ENCODE measurements around the gene TMEM116. TPM values are rescaled to one million over a fixed set of nuclear protein-coding genes. Genes with fewer than 3 reads are reported as not detected.

The TMEM116 gene
- total RNA-seq, 1 experiment from 2014 or later = 10.2 TPM

GRCh38 chr12:111981987-111982386, 31.0 kb downstream of the TMEM116 start:
- BruUV-seq (replicated peaks) = no TSS peak
- CTCF ChIA-PET = no interaction called here
- no peak for DNase-seq (ENCODE audit: low read depth, low spot score)
- H3K4me1 ChIP-seq (ENCODE audit: control insufficient read depth, insufficient read depth, low read length) = no peaks in the 10 kb centered on the region
- no peak overlapping the region for H3K4me3 ChIP-seq (ENCODE audit: low read depth in 2 of 2, low read length in 2 of 2)
- no peak for ATAC-seq
- intact Hi-C loops (cut with micrococcal nuclease; ENCODE audit: unreplicated experiment) = no loop called here
- TF ChIP-seq TCF7L2 (IDR thresholded peaks at IDR 0.05; ENCODE audit: low read depth, low read length) (no peak), SIN3A (IDR thresholded peaks at IDR 0.05; ENCODE audit: borderline replicate concordance, insufficient read depth, low read depth, low read length) (no peak), REST (IDR thresholded peaks at IDR 0.05; ENCODE audit: insufficient read depth in 1 of 2, low read depth in 2 of 2, low read length in 1 of 2) (no peak), POLR2AphosphoS5 (IDR thresholded peaks at IDR 0.05; ENCODE audit: low read depth, low read length) (no peak), CTCF (IDR thresholded peaks at IDR 0.05) (no peak)
- in situ Hi-C loops (cut with HindIII; ENCODE audit: low pct_unique_long_range_greater_than_20kb, low sequenced_read_pairs) = no loop called here
- POLR2A ChIA-PET = no interaction called here
- no peaks in the 10 kb centered on the region for H3K9me3 ChIP-seq (ENCODE audit: control insufficient read depth, insufficient read depth, low read depth, low read length)
- no peak overlapping the region for H3K27ac ChIP-seq (ENCODE audit: low read length)
- H3K27me3 ChIP-seq (ENCODE audit: control insufficient read depth, insufficient read depth, low read length) = no peaks in the 10 kb centered on the region
- no peaks in the 10 kb centered on the region for H3K36me3 ChIP-seq (ENCODE audit: control insufficient read depth, insufficient read depth, low read length)

- TF ChIP-seq POLR2AphosphoS5 (IDR thresholded peaks at IDR 0.05; ENCODE audit: low read depth, low read length) (no peak), CTCF (IDR thresholded peaks at IDR 0.05) (no peak), TCF7L2 (IDR thresholded peaks at IDR 0.05; ENCODE audit: low read depth, low read length) (no peak), SIN3A (IDR thresholded peaks at IDR 0.05; ENCODE audit: borderline replicate concordance, insufficient read depth, low read depth, low read length) (no peak), REST (IDR thresholded peaks at IDR 0.05; ENCODE audit: insufficient read depth in 1 of 2, low read depth in 2 of 2, low read length in 1 of 2) (no peak)
- in situ Hi-C loops (cut with HindIII; ENCODE audit: low pct_unique_long_range_greater_than_20kb, low sequenced_read_pairs) (no loop called here), intact Hi-C loops (cut with micrococcal nuclease; ENCODE audit: unreplicated experiment) (no loop called here)
- Histone ChIP-seq H3K9me3 (ENCODE audit: control insufficient read depth, insufficient read depth, low read depth, low read length) (no peaks in the 10 kb centered on the region), H3K4me1 (ENCODE audit: control insufficient read depth, insufficient read depth, low read length) (no peaks in the 10 kb centered on the region), H3K36me3 (ENCODE audit: control insufficient read depth, insufficient read depth, low read length) (no peaks in the 10 kb centered on the region), H3K27me3 (ENCODE audit: control insufficient read depth, insufficient read depth, low read length) (no peaks in the 10 kb centered on the region), H3K4me3 (ENCODE audit: low read depth in 2 of 2, low read length in 2 of 2) (no peak overlapping the region), H3K27ac (ENCODE audit: low read length) (no peak overlapping the region)
- ATAC-seq (no peak), DNase-seq (ENCODE audit: low read depth, low spot score) (no peak)
- CTCF ChIA-PET = no interaction called here
- POLR2A ChIA-PET = no interaction called here
- no TSS peak for BruUV-seq (replicated peaks)
These were observed 32.4 kb downstream of the TMEM116 start for GRCh38 chr12:111980598-111980997.
